NCI-H2029 treated with DMSO at 0.1 percent for 48 hours (cell line): ENCODE data around the gene ACSM4.

Source experiments
- DNase-seq: peaks from one replicate; lab custom pipeline; 2025; lab: John Stamatoyannopoulos, UW

ACSM4 gene

GRCh38 chr12:7339675-7340074 is 35.8 kb downstream of the ACSM4 start:
- no peak for DNase-seq

DNA sequence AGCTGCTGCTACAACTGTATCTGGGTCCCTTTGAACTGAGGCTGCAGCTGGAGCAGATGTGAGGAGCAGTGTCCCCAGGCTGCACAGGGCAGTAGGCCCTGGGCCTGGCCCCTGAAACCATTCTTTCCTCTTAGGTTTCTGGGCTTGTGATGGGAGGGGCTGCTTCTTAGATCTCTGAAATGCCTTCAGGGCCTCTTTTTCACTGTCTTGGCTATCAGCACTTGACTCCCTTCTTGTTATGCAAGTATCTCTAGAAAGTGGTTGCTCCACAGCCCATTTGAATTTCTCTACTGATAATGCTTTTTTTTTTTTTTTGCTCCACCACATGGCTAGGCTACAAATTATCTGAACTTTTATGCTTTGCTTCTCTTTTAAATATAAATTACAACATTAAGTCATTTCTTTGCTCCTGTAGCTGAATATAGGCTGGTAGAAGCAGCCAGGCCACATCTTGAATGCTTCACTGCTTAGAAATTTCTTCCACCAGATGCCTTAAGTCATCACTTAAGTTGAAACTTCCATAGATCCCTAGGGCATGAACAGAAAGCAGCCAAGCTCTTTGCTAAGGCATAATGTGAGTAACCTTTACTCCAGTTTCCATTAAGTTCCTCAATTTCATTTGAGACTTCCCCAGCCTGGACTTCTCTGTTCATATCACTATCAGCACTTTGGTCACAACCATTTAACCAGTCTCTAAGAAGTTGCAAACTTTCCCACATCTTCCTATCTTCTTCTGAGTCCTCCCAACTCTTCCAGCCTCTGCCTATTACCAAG is 41.1 kb downstream of the ACSM4 start:
- DNase-seq = no peak

DNA sequence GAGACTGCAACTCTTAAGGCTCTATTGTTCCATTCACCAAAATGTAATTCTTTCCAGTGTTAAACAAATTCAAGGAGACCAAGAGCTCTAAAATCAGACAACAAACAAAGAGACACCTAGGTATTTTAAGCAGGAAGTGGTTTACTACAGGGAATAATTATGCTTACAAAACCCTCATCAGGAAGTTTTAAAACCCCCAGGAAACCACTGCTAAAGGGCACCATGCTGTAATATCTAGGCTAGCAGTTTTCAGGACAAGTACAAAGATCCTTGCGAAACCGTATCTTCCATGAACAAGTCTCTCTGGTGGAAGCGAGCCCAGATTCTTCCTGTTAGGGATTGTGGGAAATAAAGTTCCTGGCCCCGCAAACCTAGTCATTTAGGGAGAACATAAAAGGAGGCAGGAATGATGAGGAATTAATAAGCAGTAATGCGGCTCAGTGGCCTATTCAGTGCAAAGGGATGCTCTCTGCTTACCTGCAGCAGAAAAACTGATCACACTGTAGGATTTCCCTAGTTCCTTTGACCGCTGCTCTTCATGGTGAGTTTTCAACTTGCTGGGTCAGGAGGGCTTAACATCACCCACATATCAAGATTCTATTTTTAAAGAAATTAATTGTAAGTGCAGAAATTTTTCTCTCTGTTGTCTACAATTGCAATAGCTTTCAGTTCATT is 42.8 kb downstream of the ACSM4 start:
- DNase-seq = no peak

- no peak for DNase-seq
Observed at GRCh38 chr12:7349418-7349817, 45.5 kb downstream of the ACSM4 start.

GRCh38 chr12:7351177-7351576 is 47.3 kb downstream of the ACSM4 start:
- DNase-seq = no peak

DNA sequence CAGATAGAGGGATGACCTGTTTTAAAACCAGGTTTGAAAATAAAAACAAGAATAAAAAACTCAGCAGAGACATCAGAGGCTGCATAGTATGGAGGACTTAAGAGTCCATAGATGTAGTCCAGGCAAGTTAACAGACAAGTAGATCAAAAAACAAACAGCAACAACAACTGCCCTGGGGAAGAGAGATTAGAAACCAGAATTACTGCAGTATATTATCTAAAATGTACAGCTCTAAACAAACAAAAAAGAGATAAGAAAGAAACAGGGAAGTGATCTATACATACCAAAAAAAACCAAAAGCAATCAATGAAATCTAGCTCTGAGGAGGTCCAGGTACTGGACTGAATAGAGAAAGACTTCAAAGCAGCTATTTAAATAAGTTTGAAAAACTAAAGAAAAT is 48.8 kb downstream of the ACSM4 start:
- DNase-seq = no peak

- DNase-seq = no peak
Observed at GRCh38 chr12:7354529-7354928, 50.7 kb downstream of the ACSM4 start.

DNA sequence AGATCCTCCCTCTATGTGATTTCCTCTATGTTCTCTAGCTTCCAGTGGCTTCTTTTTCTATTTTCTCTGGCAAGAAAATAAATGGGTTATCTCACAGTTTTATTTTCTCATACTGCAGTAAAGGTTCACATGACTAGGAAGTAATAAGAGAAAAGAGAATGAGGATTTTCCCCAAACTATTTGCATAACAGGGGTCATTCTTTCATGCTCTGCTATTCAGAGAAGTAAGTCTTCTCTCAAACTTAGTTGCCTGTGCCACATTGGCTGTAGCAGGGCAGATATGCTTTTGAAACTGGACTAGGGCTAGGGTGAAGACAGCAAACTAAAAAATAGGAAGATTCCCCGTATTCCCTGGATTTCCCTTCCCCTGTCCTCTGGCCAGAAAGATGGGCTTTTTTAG is 57.4 kb downstream of the ACSM4 start:
- DNase-seq = no peak

GRCh38 chr12:7362734-7363133 is 58.9 kb downstream of the ACSM4 start:
- DNase-seq = no peak

DNA sequence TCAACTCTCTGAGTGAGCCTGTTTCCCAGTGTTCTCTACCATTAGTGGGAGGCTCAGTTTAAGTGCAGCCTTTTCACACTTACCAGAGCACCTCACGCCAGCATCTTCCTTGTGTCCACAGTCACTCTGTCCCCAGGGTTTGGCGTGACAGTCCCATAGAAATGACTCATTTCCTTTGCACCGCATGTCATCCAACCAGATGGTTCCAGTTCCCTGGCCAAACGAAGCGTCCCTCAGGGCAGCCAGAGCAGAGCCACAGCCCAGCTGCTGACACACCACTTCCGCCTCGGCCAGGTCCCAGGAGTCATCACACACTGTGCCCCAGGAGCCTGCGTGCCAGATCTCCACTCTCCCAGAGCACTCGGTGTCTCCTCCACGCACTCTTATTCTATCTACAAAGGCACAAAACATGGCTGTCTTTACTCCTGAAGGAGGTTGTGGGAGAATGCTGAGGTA is 65.4 kb downstream of the ACSM4 start:
- DNase-seq = no peak

- DNase-seq = no peak
Observed at GRCh38 chr12:7373226-7373625, 69.4 kb downstream of the ACSM4 start.

DNA sequence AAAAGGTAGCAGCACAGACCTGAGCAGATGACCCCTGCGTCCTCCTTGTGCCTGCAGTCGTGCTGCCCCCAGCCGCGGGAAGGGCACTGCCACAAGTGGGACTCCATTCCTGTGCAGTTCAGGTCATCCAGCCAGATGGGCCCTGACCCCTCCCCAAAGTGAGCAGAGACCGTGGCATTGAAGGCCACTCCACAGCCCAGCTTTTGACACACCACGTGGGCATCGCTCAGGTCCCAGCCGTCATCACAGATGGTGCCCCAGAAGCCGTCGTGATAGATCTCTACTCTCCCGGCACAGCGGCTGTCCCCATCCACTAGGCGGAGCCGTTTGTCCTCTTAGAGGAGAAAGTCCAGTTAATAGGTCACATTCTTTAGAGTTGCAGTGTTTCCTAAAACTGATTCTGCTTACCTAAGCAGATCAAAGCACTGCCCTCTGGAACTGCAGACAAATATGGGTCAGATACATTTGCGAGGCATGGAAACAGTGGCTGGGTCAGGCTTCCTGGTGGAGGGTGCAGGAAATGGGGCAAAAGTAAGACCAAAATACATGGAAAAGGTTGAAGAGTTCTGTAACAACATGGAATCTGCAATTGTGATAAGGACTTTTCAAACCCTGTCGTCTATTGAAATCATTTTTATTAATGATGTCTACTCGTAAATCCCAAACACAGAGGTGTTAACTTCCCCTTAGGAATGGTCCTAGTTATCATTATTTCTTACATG is 70.7 kb downstream of the ACSM4 start:
- no peak for DNase-seq

GRCh38 chr12:7375145-7375543 is 71.3 kb downstream of the ACSM4 start:
- DNase-seq = no peak

- DNase-seq = no peak
Observed at GRCh38 chr12:7376196-7376595, 72.3 kb downstream of the ACSM4 start.
